ENCODE measurements around the gene NPC2.

DNA sequence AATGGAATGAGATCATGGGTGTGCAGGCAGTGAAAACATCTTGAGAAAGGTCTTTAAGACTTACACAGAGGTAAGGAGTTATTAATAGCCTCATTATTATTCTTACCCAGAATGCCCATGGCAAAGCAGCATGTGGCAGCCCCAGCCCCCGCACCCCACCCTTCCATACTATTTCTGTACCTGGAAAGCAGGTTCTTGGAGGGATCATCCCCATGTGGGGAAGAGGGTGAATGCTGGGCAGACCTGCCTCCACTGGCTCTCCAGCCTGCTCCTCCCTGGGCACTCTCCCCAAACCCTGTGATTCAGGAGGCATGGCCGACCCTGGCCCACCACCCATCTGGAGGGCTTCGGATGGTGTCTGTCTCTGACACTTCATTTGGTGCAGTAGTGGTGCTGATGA lies 28.3 kb downstream of the NPC2 start:
- TF ChIP-seq MXI1 (IDR thresholded peaks at IDR 0.05; ENCODE audit: borderline replicate concordance, low read depth, low read length) = no peak
- TF ChIP-seq, protein P1, sequence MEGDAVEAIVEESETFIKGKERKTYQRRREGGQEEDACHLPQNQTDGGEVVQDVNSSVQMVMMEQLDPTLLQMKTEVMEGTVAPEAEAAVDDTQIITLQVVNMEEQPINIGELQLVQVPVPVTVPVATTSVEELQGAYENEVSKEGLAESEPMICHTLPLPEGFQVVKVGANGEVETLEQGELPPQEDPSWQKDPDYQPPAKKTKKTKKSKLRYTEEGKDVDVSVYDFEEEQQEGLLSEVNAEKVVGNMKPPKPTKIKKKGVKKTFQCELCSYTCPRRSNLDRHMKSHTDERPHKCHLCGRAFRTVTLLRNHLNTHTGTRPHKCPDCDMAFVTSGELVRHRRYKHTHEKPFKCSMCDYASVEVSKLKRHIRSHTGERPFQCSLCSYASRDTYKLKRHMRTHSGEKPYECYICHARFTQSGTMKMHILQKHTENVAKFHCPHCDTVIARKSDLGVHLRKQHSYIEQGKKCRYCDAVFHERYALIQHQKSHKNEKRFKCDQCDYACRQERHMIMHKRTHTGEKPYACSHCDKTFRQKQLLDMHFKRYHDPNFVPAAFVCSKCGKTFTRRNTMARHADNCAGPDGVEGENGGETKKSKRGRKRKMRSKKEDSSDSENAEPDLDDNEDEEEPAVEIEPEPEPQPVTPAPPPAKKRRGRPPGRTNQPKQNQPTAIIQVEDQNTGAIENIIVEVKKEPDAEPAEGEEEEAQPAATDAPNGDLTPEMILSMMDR (conservative IDR thresholded peaks at IDR 0.05; ENCODE audit: low read depth, low read length) = no peak
- TF ChIP-seq NFE2L2 (IDR thresholded peaks at IDR 0.05; ENCODE audit: low read depth, low read length) = no peak
- no peak for TF ChIP-seq MAZ (IDR thresholded peaks at IDR 0.05; ENCODE audit: borderline replicate concordance, low read depth, low read length)
- no peak for TF ChIP-seq POLR2A (IDR thresholded peaks at IDR 0.05; ENCODE audit: low read depth, low read length)
- no peak for TF ChIP-seq SMC3 (IDR thresholded peaks at IDR 0.05; ENCODE audit: low read depth, low read length)
- no peak for TF ChIP-seq CEBPB (IDR thresholded peaks at IDR 0.05; ENCODE audit: low read depth, low read length)
- TF ChIP-seq, protein P2, sequence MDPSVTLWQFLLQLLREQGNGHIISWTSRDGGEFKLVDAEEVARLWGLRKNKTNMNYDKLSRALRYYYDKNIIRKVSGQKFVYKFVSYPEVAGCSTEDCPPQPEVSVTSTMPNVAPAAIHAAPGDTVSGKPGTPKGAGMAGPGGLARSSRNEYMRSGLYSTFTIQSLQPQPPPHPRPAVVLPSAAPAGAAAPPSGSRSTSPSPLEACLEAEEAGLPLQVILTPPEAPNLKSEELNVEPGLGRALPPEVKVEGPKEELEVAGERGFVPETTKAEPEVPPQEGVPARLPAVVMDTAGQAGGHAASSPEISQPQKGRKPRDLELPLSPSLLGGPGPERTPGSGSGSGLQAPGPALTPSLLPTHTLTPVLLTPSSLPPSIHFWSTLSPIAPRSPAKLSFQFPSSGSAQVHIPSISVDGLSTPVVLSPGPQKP (IDR thresholded peaks at IDR 0.05; ENCODE audit: borderline replicate concordance, low read depth, low read length) = no peak
